Esophagus squamous epithelium (tissue), 4 donors: ENCODE results near the gene RBL1.
"Not testable (repeated sequence)": the region's sequence is repeated elsewhere in the genome, so short reads cannot be mapped to it uniquely, and the experiment has no call there.

Source experiments
- POLR2A ChIP-seq, 4 donors: fragments of 450-650 bp; IDR thresholded peaks; one replicate each; pipeline ENCODE4 v1.6.1; 2017; ENCODE audit warnings: antibody characterized with exemption in 4 of 4, mild to moderate bottlenecking in 4 of 4, moderate library complexity in 3 of 4
- TF ChIP-seq, protein P1 (sequence below), 6 experiments: fragments of 450-650 bp in 4 of 6; fragments of 200-600 bp in 2 of 6; sonication (generic) in 2 of 6; IDR thresholded peaks; one replicate each; pipeline ENCODE4 v1.5.1; 2016 to 2019; ENCODE audit warnings: antibody characterized with exemption in 6 of 6, mild to moderate bottlenecking in 4 of 6, moderate library complexity in 4 of 6

DNA sequence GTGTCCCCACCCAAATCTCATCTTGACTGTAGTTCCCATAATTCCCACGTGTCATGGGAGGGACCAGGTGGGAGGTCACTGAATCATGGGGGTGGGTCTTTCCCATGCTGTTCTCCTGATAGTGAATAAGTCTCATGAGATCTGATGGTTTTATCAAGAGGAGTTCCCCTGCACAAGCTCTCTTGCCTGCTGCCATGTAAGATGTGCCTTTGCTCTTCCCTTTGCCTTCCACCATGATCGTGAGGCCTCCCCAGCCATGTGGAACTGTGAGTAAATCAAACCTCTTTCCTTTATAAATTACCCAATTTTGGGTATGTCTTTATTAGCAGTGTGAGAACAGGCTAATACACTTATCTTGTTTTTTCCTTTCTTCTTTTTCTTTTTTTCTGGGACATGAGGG, 56.4 kb downstream of the RBL1 start:
- not testable (repeated sequence) for TF ChIP-seq POLR2A (IDR thresholded peaks at IDR 0.05)
- TF ChIP-seq, protein P1, sequence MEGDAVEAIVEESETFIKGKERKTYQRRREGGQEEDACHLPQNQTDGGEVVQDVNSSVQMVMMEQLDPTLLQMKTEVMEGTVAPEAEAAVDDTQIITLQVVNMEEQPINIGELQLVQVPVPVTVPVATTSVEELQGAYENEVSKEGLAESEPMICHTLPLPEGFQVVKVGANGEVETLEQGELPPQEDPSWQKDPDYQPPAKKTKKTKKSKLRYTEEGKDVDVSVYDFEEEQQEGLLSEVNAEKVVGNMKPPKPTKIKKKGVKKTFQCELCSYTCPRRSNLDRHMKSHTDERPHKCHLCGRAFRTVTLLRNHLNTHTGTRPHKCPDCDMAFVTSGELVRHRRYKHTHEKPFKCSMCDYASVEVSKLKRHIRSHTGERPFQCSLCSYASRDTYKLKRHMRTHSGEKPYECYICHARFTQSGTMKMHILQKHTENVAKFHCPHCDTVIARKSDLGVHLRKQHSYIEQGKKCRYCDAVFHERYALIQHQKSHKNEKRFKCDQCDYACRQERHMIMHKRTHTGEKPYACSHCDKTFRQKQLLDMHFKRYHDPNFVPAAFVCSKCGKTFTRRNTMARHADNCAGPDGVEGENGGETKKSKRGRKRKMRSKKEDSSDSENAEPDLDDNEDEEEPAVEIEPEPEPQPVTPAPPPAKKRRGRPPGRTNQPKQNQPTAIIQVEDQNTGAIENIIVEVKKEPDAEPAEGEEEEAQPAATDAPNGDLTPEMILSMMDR (IDR thresholded peaks at IDR 0.05), result not testable (repeated sequence)
